ENCODE data around the gene JAM3.
"Not testable (repeated sequence)": the region's sequence is repeated elsewhere in the genome, so short reads cannot be mapped to it uniquely, and the experiment has no call there.

Gene JAM3

DNA sequence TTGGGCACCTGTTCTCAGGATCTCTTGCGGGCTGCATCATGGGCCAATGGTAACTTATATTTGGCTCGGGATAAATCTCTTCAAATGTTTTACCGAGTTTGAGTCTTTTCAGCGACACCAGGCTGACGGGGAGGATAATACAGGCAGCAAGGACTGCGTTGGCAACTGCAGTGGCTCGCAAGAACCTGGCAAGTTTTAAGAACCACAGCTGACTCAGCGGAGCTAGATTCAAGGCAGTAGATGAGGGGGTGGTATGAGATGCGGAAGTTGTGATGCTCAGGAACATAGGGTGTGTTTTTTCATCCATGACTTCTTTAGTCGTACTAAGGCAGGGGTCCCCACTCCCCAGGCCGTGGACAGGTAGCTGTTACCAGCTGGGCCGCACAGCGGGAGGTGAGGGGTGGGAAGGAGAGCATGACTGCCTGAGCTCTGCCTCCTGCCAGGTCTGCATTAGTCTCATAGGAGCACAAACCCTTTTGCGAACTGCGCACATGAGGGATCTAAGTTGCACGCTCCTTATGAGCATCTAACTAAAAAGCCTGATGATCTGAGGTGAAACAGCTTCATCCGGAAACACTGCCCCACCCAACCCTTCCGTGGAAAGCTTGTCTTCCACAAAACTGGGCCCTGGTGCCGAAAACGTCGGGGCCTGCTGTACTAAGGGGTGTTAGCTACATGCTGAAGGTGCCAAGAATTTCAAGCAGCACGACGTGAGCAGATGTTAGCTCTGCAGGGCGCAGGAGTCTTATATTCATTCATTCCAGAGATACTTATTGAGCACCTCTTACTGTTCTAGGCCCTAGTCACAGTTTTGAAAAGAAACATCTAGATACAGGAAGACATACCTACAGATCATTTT is 6.4 kb upstream of the JAM3 start:
- no peak for DNase-seq

DNA sequence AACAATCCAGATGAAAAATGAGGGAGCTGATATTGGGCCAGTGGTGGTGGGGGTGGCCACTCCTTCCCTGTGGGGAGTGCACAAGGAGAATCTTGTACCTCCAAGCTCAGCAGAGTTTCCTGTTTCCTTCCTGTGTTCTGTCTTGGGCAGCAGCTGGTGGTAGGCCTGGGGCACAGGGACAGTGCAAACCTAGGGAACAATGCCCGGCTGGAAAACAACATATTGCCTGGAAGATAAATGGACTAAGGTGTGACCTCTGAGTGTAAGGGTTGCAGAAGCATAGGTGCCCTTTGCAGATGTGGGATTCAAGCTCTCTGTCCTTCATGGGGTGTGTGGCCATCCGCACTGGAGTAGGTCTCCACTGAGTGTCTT is 5.8 kb upstream of the JAM3 start:
- DNase-seq = no peak

DNA sequence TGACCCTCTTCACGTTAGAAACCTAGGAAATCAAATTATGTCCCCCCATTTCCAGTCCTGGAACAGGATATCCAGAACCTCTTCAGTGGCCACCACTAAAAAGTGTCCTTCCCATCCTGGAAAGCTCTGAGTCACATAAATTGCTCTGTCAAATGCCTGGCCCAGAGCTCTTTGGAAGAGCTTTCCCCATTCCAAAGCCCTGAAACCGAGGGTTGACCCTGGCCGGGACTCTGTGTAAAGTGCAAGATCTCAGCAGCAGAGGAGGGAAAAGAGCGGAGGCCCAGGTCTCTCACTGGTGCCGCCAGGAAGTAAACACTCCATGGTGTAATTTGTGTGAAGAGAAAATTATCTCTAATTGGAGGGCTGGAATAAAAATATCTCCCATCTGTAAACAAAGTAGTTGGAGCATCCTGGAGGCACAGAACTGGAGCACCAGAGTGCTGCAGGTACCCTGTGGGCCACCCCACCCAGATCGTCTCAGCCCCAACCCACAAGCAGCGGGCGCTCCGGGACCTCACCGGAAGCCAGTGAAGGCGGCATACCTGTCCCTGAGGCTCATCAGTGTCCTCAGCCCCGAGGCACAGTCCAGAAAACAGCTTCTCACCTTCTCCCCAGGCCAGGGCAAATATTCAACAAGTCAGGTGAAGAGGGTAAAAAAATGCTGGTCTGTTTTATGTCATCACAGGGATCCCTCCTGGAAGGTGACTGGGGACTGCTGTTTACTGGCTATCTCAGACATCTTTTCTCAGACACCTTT is 4.7 kb upstream of the JAM3 start:
- DNase-seq = no peak

DNA sequence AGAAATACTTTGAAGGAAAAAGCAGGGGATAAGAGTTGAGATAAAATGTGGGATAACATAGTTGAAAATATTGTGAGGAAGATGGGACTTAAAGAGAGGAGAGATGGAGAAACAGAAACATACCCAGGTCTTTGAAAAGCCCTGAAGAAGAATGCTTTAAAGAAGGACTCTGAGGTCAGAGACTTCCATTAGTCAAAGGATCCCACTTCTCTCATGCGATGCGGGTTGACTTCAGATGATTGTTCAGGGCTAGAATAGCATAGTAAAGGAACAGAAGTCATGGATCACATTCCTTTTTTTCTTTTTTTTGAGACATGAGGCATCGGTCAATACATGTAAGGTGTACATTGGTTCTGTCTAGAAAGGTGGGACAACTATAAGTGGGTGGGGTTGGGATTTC is 3.5 kb upstream of the JAM3 start:
- no peak for DNase-seq

DNA sequence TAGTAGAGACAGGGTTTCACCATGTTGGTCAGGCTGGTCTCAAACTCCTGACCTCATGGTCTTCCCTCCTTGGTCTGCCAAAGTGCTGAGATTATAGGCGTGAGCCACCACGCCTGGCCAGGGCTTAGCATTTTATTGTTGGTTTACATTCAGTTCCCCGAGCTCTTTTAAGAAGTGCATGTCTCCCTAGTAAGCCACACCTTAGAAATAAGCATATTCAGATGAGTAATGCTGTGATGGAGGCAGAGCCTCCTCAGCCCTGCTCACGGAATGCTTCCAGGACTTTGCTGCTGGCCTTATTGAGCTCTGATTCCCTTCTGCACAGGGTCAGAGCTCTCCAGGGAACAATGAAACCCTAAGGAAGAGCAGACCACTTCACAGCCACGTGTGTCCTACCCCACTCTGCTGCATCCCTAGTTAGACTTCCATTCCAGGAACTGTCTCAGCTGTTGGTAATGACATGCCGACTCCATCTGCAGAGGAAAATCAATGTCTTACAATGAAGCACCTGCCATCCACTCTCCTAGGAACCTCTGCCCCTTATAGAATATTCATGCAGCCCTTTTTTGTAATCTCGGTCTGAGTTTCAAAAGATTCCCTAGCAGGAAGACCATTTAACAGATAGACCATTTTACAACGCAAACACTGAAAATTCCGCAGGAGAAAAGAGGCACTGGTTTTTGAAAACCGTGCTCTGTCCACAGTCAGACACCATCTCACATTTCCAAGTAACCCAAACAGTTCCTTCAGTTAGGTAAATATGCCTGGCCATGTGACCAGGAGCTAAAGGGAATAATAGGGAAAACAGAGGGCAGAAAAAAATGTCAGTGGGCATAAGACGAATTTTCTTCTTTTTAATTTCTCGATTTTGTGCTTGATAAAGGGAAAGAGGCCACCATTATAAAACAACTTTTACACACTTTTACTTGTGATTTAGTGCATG is 1.7 kb upstream of the JAM3 start:
- DNase-seq = no peak

DNA sequence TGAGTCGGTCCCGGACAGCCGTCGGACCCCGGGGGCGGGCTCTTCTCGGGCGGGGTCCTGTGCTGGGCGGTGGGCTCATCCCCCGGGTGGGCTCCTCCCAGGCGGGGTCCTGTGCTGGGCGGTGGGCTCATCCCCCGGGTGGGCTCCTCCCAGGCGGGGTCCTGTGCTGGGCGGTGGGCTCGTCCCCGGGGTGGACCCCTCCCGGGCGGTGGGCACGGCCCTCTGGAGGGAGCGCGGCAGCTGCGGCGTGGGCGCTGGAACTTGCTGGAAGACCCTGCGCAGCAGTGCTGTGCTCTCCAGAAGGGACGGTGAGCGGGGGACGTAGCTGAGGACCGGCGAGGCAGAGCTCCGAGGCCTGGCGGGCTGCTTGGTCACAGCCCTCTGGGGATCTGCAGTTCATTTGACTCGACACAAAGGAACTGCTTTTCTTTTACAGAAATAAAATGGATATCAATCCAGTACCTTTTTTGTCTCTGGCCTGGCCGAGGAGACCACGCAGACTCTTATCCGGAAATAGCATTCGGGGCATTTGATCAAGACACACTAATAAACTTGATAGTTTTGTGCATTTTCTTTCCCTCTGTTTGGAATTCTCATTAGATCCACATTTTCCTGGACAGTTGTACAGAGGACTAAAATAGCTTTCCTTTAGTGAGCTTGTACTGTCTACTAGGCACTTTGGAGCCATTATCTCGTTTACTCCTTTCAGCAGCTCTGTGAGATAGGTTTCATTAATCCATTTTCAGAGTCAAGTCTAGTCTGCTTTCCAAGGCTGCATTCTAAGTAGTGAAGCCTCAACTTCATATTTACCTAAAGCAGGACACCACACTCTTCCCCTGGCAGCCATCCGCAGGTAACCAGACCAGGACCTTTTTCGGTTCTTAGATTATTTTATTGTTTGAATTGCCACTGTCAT is 812 bp downstream of the JAM3 start:
- DNase-seq = no peak

DNA sequence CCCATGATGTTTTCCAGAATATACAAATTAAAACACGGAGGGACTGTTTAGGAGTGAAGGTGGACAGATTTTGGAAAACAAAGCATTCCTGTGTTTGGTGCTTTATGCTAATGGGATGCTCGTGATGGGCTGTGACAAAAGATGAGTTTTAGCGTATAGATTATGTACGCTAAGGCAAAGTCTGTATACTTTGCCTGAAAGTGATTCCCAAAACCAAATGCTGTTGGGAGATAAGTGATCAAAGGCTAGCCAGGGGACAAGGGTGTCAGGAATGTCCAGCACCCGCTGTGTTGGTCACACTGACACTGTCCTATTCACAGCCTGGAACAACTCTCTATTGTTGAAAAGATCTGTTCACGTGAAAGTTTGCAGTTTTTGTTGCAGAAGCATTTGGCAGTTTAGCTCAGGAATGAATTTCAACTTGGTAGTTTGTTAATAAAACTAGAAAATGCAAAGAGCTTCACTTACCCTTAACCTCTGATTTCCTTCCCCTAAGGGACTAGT is 1.5 kb downstream of the JAM3 start:
- DNase-seq = no peak

DNA sequence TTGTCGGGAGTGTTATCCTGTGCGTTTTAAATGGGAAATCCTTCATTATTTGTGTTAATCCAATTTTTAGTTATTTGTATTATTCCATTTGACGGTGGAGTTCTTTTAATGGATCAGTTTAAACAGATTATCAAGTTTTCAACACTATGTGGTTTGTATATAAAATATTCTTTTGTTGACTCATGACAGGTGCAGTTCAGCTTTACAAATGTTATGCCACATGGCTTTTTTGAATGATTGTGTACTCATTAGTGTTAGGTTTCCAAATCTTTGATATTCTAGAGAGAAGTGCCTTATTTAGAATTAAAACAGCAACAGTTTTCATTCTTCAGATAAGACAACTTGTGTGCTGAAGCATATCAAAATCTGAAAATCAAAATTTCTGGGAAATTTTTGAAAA is 2.4 kb downstream of the JAM3 start:
- DNase-seq = no peak

DNA sequence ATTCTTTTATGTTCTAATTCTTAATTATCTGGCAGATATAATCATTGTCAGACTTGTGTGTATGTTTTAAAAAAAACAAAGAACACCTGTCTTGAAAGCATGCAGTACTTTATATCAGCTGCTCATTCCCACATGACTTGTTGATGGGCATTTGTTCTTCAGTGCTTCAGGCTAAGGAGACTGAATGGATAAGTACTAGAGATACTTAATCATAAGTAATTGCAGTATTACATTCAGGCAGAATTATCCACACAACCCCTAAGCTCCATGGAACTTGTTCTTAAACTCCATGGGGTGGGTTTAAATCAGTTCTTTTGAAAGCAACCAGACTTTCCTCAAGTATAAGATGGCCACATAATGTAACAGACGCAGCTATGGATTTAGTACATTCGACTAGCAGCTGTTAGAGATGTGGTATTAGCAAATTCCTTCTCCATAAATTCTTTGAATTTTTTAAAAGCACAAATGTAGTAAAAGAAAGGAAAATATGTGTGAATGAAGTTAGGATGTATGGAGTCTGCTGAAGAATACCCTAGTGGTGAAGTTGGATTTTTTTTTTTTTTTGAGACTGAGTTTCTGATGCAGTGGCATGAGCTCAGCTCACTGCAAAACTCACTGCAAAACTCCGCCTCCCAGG is 3.0 kb downstream of the JAM3 start:
- DNase-seq = no peak

DNA sequence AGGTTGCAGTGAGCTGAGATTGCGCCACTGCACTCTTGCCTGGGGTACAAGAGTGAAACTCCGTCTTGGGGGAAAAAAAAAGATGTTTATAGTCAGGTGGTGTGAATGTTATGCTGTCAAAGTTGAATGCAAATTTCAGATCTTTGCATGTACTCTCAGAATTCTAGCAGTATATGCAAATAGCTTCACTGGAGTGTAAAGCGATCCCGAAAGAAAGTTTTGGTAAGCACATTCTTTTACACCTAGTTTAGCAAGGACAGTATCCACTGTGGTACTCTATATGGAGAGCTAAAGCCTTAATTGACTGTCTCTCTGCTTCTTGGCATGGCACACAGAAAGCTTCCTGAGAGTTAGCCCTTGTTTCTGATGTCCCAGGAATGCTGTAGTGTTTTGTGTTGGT is 4.0 kb downstream of the JAM3 start:
- DNase-seq = no peak

DNA sequence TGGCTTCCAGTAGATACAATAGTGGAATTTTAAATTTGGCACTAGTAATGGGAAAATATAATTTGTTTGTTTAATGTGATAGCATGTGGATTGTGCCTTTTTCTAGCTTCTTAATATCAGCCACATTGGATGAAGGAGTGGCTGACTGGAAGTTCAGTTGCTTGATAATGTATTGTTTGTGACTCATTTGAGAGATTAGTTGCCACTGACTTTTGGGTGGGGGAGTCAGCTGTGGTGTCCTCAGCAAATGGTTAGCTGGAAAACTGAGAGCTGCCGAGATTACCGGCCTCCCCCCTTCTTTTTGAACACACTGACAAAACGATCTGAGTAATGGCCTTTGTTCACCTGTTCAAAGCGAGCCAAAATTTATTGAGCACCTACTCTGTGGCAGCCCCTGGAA is 5.5 kb downstream of the JAM3 start:
- DNase-seq = no peak

DNA sequence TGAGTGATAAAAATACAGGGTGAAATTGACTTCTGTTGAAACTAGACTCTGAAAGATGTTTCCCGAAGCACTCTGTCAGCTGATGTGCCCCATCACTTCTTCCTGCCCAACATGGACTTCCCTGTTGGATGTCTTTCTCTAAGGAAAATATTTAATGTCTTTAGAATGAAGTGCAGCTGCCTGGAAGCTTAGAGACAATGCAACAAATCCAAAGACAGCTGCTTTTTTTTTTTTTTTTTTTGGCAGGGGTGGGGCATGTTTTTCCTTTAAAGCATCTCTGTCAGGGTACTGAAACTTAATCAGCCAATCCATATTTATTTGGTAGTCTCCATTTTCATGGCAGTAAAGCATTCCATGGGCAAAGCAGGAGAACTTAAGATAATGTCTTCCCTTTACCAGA is 5.9 kb downstream of the JAM3 start:
- DNase-seq = no peak

DNA sequence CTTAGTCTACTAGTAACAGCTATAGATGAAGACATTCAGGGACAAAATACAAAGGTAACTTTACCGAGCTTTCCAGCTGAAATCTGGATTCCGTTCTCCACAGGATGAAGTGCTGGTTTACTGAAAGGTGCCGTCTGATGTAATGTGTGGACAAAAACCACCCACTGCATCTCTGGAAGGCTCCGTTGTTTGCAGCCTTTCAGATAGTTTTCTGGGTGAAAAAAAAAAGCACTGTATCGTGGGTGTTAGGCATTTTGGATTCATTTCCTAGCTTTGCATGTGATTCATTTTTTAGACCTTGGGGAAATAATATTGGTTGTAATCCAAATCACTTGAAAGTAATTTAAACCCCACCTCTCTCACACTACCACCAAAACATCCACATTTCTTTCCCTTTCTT is 10.4 kb downstream of the JAM3 start:
- no peak for DNase-seq

DNA sequence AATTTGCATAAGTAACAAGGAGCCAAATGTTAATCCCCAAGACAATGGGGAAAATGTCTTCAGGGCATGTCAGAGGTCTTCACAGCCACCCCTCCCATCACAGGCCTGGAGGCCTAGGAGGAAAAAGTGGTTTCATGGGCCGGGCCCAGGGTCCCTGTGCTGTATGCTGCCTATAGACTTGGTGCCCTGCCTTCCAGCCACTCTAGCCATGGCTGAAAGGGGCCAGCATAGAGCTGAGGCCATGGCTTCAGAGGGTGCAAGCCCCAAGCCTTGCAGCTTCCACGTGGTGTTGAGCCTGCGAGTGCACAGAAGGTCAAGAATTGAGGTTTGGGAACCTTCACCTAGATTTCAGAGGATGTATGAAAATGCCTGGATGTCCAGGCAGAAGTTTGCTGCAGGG is 12.4 kb downstream of the JAM3 start:
- DNase-seq = not testable (repeated sequence)

DNA sequence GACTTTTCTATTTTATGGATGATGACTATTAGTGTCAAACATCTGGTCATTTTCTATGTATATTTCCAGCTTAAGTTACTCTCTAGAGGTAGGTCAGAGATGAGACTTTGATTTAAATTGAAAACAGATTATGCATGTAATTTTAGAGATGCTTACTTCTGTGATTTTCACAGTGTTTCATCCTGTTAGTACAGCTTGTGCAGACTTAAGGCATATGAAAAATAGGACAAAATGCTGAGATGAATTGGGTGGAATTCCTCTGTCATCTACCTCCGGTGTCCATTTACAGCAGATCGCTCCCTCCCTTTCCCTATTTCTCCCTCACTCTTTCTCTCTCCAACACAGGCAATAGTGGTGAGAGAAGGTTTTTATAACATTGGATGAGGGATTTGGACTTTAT is 14.1 kb downstream of the JAM3 start:
- DNase-seq = no peak

DNA sequence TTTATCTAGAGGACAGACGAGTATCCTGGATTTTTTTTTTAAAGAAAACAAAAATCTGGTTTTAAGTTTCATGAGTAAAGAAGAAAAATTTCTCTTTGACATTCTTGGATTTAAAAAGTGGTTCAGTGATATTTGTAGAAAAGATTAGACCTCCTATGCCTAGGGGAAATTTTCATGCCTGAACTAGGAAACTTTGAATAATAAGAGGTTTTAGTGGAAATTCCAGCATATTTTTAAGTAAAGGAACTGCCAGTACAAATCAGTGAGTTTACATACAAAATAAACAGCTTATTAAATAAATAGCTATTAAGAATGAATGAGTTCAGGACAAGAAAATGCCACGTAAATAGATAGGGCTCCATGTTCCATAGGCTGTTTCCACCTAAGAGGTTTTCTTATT is 17.5 kb downstream of the JAM3 start:
- no peak for DNase-seq

DNA sequence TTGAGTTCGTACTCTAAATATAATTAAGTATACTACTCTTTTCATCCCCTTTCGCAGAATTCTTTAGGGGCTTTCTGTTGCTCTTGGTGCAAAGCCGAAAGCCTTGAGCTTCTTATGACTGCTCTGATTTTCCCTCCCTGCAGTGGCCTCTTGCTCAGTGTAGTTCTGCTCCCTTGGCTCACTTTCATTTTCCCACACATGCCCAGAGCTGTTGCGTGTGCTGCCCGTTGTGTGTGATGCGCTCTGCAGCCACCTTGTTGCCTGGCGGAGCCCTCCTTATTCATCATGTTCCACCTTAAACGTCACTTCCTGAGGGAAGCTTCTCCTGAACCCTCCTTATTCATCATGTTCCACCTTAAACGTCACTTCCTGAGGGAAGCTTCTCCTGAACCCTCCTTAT is 23.1 kb downstream of the JAM3 start:
- DNase-seq = not testable (repeated sequence)

DNA sequence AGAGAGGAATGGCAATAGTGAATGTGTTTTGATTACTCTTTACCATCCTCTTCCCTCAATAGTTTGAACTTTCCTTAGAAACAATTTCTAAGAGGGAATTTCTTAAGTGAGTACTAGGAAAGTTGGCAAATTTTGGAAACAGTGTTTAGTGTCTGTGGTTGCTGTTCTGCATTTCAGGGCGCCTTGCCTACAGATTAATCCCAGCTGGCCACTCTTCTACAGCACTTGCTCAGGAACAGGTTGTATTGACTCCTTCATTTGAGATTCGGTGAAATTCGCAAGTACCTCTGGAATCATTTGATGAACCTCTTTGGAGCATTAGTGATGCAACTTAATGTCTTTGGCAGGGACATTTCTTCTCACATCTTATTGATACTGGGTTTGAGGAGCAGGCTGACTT is 28.3 kb downstream of the JAM3 start:
- no peak for DNase-seq

DNA sequence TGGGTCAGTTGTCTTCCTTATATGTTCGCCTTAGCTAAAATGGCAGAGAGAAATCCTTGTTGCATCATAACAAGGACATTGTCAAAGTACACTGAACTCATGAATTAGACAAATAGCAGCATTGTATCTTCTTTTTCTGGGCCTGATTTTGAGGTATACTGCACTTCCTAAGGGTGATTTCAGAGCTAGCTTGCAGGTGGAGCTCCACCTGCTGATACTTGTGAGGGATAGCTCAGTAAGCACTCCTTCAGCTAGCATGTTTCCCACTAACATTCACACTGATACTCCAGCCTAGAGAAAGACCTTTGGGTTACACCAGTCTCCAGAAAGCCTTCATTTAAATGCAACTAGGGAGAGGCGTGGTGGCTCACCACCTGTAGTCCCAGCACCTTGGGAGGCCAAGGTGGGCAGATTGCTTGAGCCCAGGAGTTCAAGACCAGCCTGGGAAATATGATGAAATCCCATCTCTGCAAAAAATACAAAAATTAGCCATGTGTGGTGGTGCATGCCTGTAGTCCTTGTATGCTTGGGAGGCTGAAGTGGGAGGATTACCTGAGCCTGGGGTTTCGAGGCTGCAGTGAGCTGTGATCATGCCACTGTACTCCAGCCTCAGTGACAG is 29.8 kb downstream of the JAM3 start:
- DNase-seq = no peak

DNA sequence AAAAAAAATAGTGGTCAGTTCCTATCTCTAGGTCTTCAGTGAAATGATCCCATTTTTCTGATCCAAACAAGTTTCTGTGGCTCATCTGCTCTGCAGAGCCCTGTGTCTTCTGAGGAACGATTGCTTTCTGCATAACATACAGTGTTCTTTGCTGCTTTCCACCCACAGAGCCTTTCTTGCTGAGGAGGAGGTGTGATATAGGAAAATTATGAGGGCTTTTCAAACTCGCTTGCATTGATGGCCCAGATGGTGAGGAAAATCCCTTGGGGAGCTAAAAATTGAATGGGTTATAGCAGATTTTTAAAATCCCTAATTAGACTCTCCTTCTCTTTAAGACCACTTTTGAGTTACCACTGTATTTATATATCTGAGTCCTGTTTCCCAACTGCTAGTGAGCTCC is 31.3 kb downstream of the JAM3 start:
- DNase-seq = no peak

DNA sequence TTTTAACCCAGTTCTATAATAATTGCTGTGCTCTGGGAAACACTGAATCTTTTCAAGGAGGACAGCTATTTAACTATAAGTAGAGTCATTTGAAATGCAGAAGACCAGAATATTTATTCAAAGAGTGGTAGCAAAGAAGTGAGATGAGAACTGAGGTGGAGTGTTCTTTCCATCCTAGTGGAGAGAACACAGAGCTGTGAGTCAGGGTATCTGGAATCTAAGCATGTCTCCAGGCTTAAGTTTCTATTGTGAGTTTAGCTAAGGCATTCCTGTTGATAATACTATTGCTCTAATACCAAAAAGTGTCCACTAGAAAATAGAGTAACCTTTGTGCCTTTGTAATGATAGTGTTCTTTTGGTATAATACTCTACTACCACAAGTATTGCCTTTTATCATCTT is 32.4 kb downstream of the JAM3 start:
- DNase-seq = no peak

Measured in activated CD4-positive, alpha-beta T cell treated with anti-CD3 and anti-CD28 coated beads for 1 hour (primary cell).